ENCODE results near the gene POP7.

DNA sequence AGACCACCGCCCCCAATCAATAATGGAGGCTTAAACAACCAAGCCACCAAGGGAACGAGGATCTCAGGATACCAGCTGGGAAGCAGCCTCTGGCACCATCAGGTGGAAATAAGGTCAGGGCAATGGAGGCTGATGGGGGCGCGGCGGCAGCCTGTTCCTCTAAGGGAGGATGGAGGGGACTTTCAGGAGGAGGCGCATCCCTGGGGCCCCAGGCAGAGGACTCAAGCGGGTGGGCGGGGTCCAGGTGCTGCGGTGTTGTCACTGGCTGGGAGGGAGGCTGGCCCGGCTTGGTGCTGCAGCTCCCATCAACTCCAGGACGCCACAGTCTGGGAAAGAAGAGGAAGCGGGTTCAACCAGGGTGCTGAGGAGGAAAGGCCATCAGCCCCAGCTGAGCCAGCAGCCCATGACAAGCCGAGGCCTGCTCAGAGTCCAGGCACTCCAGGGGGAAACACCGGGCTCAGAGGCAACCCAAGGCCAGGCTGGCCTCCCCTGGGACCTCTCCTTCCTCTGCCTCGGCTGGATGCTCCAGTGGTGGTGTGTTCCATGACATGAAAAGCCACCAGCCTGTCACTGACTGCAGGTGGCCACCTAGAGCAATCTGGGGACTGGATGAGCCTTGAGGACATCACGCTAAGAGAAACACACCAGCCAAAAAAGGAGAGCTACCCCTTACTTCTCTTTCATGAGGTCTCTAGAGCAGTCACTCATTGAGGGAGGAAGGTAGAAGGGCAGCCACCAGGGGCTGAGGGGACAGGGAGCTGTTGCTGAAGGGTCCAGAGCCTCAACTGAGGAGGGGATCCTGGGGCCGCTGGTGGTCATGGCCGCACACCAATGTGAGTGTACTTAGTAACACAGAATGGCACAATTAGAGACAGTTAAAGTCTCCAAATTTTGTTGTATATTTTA is 16.4 kb upstream of the POP7 start:
- TF ChIP-seq, protein P1, sequence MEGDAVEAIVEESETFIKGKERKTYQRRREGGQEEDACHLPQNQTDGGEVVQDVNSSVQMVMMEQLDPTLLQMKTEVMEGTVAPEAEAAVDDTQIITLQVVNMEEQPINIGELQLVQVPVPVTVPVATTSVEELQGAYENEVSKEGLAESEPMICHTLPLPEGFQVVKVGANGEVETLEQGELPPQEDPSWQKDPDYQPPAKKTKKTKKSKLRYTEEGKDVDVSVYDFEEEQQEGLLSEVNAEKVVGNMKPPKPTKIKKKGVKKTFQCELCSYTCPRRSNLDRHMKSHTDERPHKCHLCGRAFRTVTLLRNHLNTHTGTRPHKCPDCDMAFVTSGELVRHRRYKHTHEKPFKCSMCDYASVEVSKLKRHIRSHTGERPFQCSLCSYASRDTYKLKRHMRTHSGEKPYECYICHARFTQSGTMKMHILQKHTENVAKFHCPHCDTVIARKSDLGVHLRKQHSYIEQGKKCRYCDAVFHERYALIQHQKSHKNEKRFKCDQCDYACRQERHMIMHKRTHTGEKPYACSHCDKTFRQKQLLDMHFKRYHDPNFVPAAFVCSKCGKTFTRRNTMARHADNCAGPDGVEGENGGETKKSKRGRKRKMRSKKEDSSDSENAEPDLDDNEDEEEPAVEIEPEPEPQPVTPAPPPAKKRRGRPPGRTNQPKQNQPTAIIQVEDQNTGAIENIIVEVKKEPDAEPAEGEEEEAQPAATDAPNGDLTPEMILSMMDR (IDR thresholded peaks at IDR 0.05) = no peak
- TF ChIP-seq POLR2AphosphoS5 (IDR thresholded peaks at IDR 0.05; ENCODE audit: low read depth, low read length) (no peak), TCF7L2 (IDR thresholded peaks at IDR 0.05; ENCODE audit: low read depth, low read length) (no peak), SIN3A (IDR thresholded peaks at IDR 0.05; ENCODE audit: borderline replicate concordance, insufficient read depth, low read depth, low read length) (no peak)
- TF ChIP-seq, protein P2, sequence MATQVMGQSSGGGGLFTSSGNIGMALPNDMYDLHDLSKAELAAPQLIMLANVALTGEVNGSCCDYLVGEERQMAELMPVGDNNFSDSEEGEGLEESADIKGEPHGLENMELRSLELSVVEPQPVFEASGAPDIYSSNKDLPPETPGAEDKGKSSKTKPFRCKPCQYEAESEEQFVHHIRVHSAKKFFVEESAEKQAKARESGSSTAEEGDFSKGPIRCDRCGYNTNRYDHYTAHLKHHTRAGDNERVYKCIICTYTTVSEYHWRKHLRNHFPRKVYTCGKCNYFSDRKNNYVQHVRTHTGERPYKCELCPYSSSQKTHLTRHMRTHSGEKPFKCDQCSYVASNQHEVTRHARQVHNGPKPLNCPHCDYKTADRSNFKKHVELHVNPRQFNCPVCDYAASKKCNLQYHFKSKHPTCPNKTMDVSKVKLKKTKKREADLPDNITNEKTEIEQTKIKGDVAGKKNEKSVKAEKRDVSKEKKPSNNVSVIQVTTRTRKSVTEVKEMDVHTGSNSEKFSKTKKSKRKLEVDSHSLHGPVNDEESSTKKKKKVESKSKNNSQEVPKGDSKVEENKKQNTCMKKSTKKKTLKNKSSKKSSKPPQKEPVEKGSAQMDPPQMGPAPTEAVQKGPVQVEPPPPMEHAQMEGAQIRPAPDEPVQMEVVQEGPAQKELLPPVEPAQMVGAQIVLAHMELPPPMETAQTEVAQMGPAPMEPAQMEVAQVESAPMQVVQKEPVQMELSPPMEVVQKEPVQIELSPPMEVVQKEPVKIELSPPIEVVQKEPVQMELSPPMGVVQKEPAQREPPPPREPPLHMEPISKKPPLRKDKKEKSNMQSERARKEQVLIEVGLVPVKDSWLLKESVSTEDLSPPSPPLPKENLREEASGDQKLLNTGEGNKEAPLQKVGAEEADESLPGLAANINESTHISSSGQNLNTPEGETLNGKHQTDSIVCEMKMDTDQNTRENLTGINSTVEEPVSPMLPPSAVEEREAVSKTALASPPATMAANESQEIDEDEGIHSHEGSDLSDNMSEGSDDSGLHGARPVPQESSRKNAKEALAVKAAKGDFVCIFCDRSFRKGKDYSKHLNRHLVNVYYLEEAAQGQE (IDR thresholded peaks at IDR 0.05; ENCODE audit: insufficient read depth in 1 of 2, low read depth in 2 of 2, low read length in 1 of 2) = no peak
